GM19193 (cell line): ENCODE results near the gene COL27A1.

Source experiments
- POLR2A ChIP-seq: IDR thresholded peaks from 4 replicates; pipeline ENCODE4 v1.6.1; 2011; ENCODE audit not compliant: insufficient read depth, insufficient read length; ENCODE audit errors: extremely low read depth

The COL27A1 gene

DNA sequence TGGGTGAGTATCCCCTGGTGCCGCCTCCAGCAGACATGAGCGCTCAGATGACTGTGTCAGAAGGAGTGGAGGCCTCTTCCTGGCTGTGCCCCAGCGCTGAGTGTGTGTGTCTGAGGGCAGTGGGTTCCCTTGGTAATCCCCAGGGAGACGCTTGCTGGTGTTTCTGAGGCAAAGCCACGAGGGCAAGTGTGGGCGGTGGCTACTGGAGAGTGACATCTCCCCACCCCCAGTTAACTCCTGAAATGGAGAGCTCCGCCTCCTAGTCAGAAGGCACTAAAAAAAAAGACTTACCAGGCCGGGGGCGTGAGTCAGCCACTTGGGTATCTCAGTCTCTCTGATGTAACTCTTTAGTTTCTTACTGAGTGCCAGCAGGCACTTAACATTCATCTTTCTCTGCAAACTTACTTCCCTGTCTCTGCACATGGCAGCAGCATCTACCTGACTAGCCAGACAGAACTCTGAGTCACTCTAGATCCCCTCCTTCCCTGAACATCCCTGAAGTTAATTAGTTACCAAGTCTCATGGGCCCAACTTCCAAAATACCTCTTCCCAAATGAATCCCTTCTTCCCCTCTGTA lies 193.7 kb downstream of the COL27A1 start:
- TF ChIP-seq POLR2A = peak; percentile 19

GRCh38 chr9:114349713-114350480 lies 194.6 kb downstream of the COL27A1 start:
- no peak for TF ChIP-seq POLR2A

DNA sequence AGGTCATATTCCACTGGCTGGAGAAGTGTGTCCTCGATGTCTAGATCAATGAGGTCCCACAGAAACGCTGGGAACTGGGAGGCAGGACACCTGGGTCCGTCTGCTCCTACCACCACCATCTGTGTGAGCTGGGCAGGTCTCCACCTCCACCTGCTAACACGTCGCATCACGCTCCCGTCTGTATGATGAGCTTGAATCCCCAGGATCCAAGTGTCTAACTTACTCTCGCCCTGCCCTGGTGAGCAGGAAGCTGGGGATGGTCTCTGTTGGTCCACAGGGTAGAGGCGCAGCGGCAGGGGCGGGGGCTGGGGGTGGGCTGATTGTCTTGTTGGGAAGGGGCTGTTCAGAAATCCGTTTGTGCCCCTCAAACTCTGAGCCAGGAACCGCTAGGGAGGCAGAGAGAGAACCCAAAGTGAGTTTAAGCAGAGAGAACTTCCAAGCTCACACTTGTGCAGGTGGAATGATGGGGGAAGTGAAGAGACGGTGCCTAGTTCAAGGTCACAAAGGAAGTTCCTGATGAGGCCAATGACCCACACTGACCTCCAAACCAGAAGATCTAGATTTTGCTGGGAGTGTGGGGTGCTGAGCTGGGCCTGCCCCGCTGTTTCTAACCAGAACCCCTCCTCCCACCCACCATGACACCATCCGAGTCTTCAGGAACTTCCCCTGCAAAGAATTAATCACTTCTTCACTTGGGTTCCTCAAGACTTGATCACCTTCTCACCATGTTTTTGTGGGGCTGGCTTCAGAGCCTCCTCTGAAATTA lies 195.5 kb downstream of the COL27A1 start:
- TF ChIP-seq POLR2A = no peak

GRCh38 chr9:114351932-114352331 lies 196.6 kb downstream of the COL27A1 start:
- no peak for TF ChIP-seq POLR2A

- TF ChIP-seq POLR2A = no peak
Measured at GRCh38 chr9:114355821-114356220, 200.5 kb downstream of the COL27A1 start.

DNA sequence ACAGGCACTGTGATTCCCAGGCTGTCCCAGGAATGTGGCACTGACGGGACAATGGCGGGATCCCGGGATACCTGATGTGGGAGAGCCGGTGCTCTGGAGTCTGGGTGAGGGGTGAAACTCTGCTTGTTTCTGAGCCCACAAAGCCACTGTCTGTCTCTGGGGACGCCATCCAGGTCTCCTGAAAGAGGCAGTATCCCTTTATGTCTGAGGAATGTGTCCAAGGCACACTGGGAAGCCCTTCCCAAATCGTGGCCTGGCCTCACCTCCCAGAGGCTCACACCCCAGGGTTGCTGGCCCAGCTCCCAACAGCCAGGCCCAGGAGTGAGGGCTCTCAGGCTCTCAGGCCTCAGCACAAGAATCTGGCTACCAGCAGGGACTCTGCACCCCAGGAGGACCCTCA lies 201.5 kb downstream of the COL27A1 start:
- no peak for TF ChIP-seq POLR2A

DNA sequence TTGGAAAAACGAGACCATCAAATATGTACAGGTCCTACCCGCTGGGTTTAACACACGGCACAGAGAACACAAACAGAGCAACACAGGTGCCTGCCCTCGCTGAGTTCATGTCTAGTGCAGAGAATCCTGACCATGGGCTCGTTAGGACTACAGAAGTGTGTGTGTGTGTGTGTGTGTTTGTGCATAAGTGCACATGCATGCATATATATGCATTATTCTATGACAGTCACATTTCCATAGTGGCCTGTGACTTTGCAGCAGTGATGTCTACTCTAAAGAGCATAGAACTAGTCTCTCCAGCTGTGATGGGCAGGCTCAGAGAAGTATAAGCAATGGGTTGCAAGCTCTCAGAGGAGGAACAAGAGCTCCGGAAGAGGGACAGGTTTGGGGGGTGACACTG lies 202.0 kb downstream of the COL27A1 start:
- no peak for TF ChIP-seq POLR2A

GRCh38 chr9:114357911-114358328 lies 202.6 kb downstream of the COL27A1 start:
- no peak for TF ChIP-seq POLR2A

DNA sequence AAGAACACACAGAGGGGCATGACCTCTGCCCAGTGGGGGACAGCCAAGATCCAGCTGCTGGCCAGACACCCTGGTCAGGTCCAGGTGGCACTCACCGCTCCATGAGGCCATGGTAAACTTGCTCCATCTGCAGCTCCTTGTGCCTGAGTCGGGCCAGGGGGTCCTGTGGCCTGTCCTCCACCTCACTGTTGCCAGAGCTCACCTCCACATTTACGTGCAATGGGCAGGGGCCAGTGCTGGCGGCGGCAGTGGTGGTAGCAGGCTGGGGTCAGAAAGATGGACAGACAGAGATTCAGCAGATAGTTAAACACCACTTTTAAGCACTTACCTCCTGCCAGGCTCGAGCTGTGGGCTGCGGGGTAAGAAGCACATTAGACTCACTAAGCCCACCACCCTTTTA lies 204.5 kb downstream of the COL27A1 start:
- no peak for TF ChIP-seq POLR2A

- no peak for TF ChIP-seq POLR2A
Measured at GRCh38 chr9:114361542-114361941, 206.2 kb downstream of the COL27A1 start.
